ENCODE measurements around the gene BIVM.

The BIVM gene

GRCh38 chr13:102817241-102817640, 18.3 kb downstream of the BIVM start:
- DNase-seq (ENCODE audit: low read depth), result no peak
- H3K4me3 ChIP-seq (ENCODE audit: low read depth, low read length), result no peak overlapping the region
- TF ChIP-seq CTCF (conservative IDR thresholded peaks at IDR 0.05; ENCODE audit: low read depth, low read length), result no peak

DNA sequence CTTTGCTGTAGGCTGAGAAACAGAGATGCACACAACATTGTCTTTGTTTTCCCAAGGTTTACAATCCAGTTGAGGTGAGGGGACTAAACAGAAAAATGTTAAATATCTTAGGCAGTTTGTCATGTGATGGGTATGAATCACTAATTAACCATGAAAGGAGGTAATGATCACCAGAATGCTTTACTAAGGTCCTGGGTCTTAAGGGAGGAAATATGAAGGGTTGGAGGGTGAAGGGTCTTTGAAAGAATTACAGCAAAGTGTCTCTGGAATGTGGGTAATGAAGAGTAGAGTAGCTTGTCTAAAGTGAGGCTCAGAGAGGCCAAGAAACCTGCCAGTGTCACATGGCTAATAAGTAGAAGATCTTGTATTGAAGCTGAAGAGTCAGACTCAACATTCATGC, 19.0 kb downstream of the BIVM start:
- DNase-seq (ENCODE audit: low read depth), result peak; percentile 62
- no peak overlapping the region for H3K4me3 ChIP-seq (ENCODE audit: low read depth, low read length)
- no peak for TF ChIP-seq CTCF (conservative IDR thresholded peaks at IDR 0.05; ENCODE audit: low read depth, low read length)

DNA sequence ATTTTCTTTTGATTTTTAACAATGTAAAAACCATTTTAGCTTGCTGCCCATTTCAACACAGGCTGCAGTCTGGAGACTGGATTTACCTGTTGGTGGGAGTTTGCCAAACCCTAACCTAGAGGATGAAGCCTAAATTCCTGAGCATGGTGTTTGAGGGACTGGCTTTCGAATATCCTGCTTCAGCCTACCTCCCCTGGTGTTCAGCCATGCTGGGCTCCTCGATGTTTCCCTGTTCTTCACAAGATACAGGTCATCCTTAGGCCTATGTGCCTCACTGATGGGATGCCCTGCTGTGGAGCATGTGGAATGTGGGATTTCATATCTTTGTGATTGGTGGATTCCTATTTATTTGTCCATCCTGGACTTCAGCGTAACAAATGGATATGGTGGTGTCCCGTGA, 26.5 kb downstream of the BIVM start:
- DNase-seq (ENCODE audit: low read depth), result no peak
- no peak for TF ChIP-seq CTCF (conservative IDR thresholded peaks at IDR 0.05; ENCODE audit: low read depth, low read length)
- no peak overlapping the region for H3K4me3 ChIP-seq (ENCODE audit: low read depth, low read length)

- peak; percentile 96 for DNase-seq (ENCODE audit: low read depth)
- peak overlapping the region; percentile 45 for H3K4me3 ChIP-seq (ENCODE audit: low read depth, low read length)
- TF ChIP-seq CTCF (conservative IDR thresholded peaks at IDR 0.05; ENCODE audit: low read depth, low read length), result peak; percentile 25
These were observed 27.2 kb downstream of the BIVM start for GRCh38 chr13:102825921-102826706.

DNA sequence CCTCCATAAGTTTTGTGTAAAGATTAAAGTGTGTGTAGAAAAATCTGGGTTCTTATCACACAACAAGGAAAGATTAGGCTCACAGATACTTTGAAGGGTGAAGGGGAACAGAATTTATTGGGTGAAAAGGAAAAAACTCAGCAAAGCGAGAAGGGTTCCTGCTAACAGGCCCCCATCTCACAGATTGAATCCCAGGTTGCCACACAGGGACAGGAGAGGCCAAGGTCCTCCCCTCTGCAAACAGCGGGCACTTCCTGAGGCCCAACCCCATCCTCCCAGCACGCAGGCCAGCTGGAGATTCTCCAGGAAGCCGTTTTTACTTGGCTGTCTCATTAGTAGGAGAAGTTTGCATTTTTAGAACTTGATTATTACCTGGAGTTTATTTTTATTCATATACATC, 31.7 kb downstream of the BIVM start:
- no peak overlapping the region for H3K4me3 ChIP-seq (ENCODE audit: low read depth, low read length)
- TF ChIP-seq CTCF (conservative IDR thresholded peaks at IDR 0.05; ENCODE audit: low read depth, low read length), result no peak
- DNase-seq (ENCODE audit: low read depth), result peak; percentile 42

- no peak for DNase-seq (ENCODE audit: low read depth)
- H3K4me3 ChIP-seq (ENCODE audit: low read depth, low read length), result no peak overlapping the region
- TF ChIP-seq CTCF (conservative IDR thresholded peaks at IDR 0.05; ENCODE audit: low read depth, low read length), result no peak
These were observed 37.6 kb downstream of the BIVM start for GRCh38 chr13:102836471-102836870.

- DNase-seq (ENCODE audit: low read depth), result no peak
- no peak for TF ChIP-seq CTCF (conservative IDR thresholded peaks at IDR 0.05; ENCODE audit: low read depth, low read length)
- H3K4me3 ChIP-seq (ENCODE audit: low read depth, low read length), result no peak overlapping the region
These were observed 39.4 kb downstream of the BIVM start for GRCh38 chr13:102838273-102838672.

Data from choroid plexus epithelial cell (primary cell).